IMR-90 (cell line): Measurements from ENCODE around the gene IFT74. TPM values are rescaled to one million over a fixed set of nuclear protein-coding genes. Genes with fewer than 3 reads are reported as not detected.

Experiments used
- ATAC-seq: fragments of 200-7000 bp; cut with Tn5 transposase; 2 replicates; pipeline ENCODE4 v1.9.1; 2020; ENCODE audit warnings: low read depth, mild to moderate bottlenecking, moderate library complexity
- BruUV-seq: library from RNA; stranded (reverse); fragments of 400-500 nt; replicated peaks from 2 replicates; lab custom pipeline; 2021; lab: Mats Ljungman, UMichigan
- CTCF ChIA-PET: fragments of 300-600 bp; formaldehyde crosslinking; extraction: SDS; loops from one replicate; lab custom pipeline; 2021; ENCODE audit warnings: antibody characterized with exemption; lab: Yijun Ruan, JAX
- POLR2A ChIA-PET: fragments of 300-600 bp; sonication (Branson Sonifier 250); formaldehyde crosslinking; loops from one replicate; lab custom pipeline; 2022; ENCODE audit warnings: antibody characterized with exemption; ENCODE audit not compliant: unreplicated experiment; lab: Charles Lee
- DNase-seq: peaks from one replicate; pipeline ENCODE4 v3.0.0; 2013
- H2AFZ ChIP-seq: replicated peaks from 2 replicates; pipeline ENCODE3; 2013; ENCODE audit warnings: low read length, mild to moderate bottlenecking; ENCODE audit not compliant: poor library complexity
- H2AK5ac ChIP-seq: 2 replicates; pipeline ENCODE4 v1.6.1; 2013; ENCODE audit warnings: low read depth, low read length, inconsistent platforms
- H2AK9ac ChIP-seq: replicated peaks from 2 replicates; pipeline ENCODE3; 2013; ENCODE audit warnings: mild to moderate bottlenecking, low read depth, low read length, moderate library complexity; ENCODE audit not compliant: poor library complexity
- H2BK120ac ChIP-seq: 2 replicates; pipeline ENCODE4 v1.6.1; 2013; ENCODE audit warnings: low read depth, low read length, inconsistent platforms
- H2BK15ac ChIP-seq: 3 replicates; pipeline ENCODE4 v1.6.1; 2013; ENCODE audit warnings: low read depth, low read length, inconsistent platforms
- H2BK20ac ChIP-seq: 2 replicates; pipeline ENCODE4 v1.6.1; 2013; ENCODE audit warnings: low read depth, mild to moderate bottlenecking, inconsistent platforms, low read length, moderate library complexity
- H2BK5ac ChIP-seq: 2 replicates; pipeline ENCODE4 v1.6.1; 2013; ENCODE audit warnings: mild to moderate bottlenecking, low read depth, low read length, inconsistent platforms; ENCODE audit not compliant: poor library complexity, severe bottlenecking
- H3K14ac ChIP-seq: replicated peaks from 2 replicates; pipeline ENCODE4 v1.6.1; 2013; ENCODE audit warnings: low read depth, low read length, inconsistent platforms
- H3K18ac ChIP-seq: 2 replicates; pipeline ENCODE4 v1.6.1; 2013; ENCODE audit warnings: low read depth, low read length, control low read depth
- H3K23ac ChIP-seq: 2 replicates; pipeline ENCODE4 v1.6.1; 2013; ENCODE audit warnings: low read depth, low read length, inconsistent platforms
- H3K27ac ChIP-seq: 2 replicates; pipeline ENCODE4 v1.5.1; 2013; ENCODE audit warnings: mild to moderate bottlenecking, control low read depth, low read length; ENCODE audit not compliant: insufficient read depth
- H3K27me3 ChIP-seq: 2 replicates; pipeline ENCODE4 v1.6.1; 2013; ENCODE audit warnings: low read length; ENCODE audit not compliant: control insufficient read depth, insufficient read depth
- H3K36me3 ChIP-seq: 2 replicates; pipeline ENCODE4 v1.6.1; 2013; ENCODE audit warnings: low read length, mixed read lengths; ENCODE audit not compliant: control insufficient read depth, insufficient read depth
- H3K4ac ChIP-seq: 2 replicates; pipeline ENCODE4 v1.6.1; 2013; ENCODE audit warnings: low read depth, low read length, inconsistent platforms
- H3K4me1 ChIP-seq: 2 replicates; pipeline ENCODE4 v1.6.1; 2013; ENCODE audit warnings: low read length, mixed read lengths; ENCODE audit not compliant: control insufficient read depth, insufficient read depth
- H3K4me2 ChIP-seq: 2 replicates; pipeline ENCODE4 v1.6.1; 2013; ENCODE audit warnings: low read depth, mild to moderate bottlenecking, control low read depth, low read length, moderate library complexity
- H3K4me3 ChIP-seq: 2 replicates; pipeline ENCODE4 v1.5.1; 2013; ENCODE audit warnings: low read depth, mild to moderate bottlenecking, control low read depth, low read length, moderate library complexity; ENCODE audit not compliant: insufficient read depth
- H3K56ac ChIP-seq: 2 replicates; pipeline ENCODE4 v1.6.1; 2013; ENCODE audit warnings: low read length, inconsistent platforms; ENCODE audit not compliant: insufficient read depth; ENCODE audit errors: extremely low read depth
- H3K79me1 ChIP-seq, 2 experiments: 2 replicates each; pipeline ENCODE4 v1.6.1; 2013; ENCODE audit warnings: low read length in 2 of 2, inconsistent platforms in 1 of 2, low read depth in 1 of 2
- H3K9ac ChIP-seq: 2 replicates; pipeline ENCODE4 v1.6.1; 2013; ENCODE audit warnings: low read depth, low read length, control low read depth
- H3K9me1 ChIP-seq: 2 replicates; pipeline ENCODE4 v1.6.1; 2013; ENCODE audit warnings: low read length, inconsistent platforms; ENCODE audit not compliant: insufficient read depth
- H3K9me3 ChIP-seq: 2 replicates; pipeline ENCODE4 v1.6.1; 2013; ENCODE audit warnings: low read length; ENCODE audit not compliant: control insufficient read depth, insufficient read depth
- H4K20me1 ChIP-seq: 2 replicates; pipeline ENCODE4 v1.6.1; 2013; ENCODE audit warnings: low read length, inconsistent platforms; ENCODE audit not compliant: insufficient read depth
- H4K5ac ChIP-seq: 2 replicates; pipeline ENCODE4 v1.6.1; 2013; ENCODE audit warnings: mild to moderate bottlenecking, low read depth, low read length, control low read depth
- H4K8ac ChIP-seq, 2 experiments: 2 replicates each; pipeline ENCODE4 v1.6.1; 2013; ENCODE audit warnings: low read depth in 2 of 2, low read length in 2 of 2, control low read depth in 1 of 2, inconsistent platforms in 1 of 2
- H4K91ac ChIP-seq: 2 replicates; pipeline ENCODE4 v1.6.1; 2013; ENCODE audit warnings: low read depth, low read length, inconsistent platforms; ENCODE audit not compliant: insufficient read depth
- CEBPB ChIP-seq: IDR thresholded peaks from 2 replicates; pipeline ENCODE4 v1.6.1; 2012; ENCODE audit warnings: low read depth, low read length, improper control_type of control experiment
- CTCF ChIP-seq: conservative IDR thresholded peaks from 2 replicates; pipeline ENCODE4 v1.5.1; 2012; ENCODE audit warnings: mild to moderate bottlenecking, low read depth, low read length, improper control_type of control experiment
- ELK1 ChIP-seq: fragments of 150-350 bp; IDR thresholded peaks from 2 replicates; pipeline ENCODE4 v1.6.1; 2016; ENCODE audit warnings: low read depth, mild to moderate bottlenecking, low read length, moderate library complexity, borderline replicate concordance
- MAFK ChIP-seq: IDR thresholded peaks from 2 replicates; pipeline ENCODE4 v1.6.1; 2012; ENCODE audit warnings: low read depth, low read length, improper control_type of control experiment
- POLR2A ChIP-seq: IDR thresholded peaks from 2 replicates; pipeline ENCODE4 v1.6.1; 2012; ENCODE audit warnings: mild to moderate bottlenecking, low read depth, low read length
- RAD21 ChIP-seq: IDR thresholded peaks from 2 replicates; pipeline ENCODE4 v1.6.1; 2012; ENCODE audit warnings: low read length, improper control_type of control experiment
- WGBS, 2 experiments: methylation state at CpG; one replicate each; pipeline versions ENCODE4 v1.1.5 to v1.1.7; 2013; ENCODE audit warnings: missing lambda C conversion rate in 2 of 2; ENCODE audit not compliant: insufficient read length in 1 of 2; ENCODE audit errors: extremely low coverage in 2 of 2; 5-methylcytosine and 5-hydroxymethylcytosine counted together
- dilution Hi-C: fragments of 300-500 bp; cut with HindIII; formaldehyde crosslinking; loops from one replicate; pipeline ENCODE4 v1.14.3; 2018; ENCODE audit warnings: low sequenced_read_pairs; ENCODE audit not compliant: unreplicated experiment
- in situ Hi-C: fragments of 300-500 bp; cut with MboI; formaldehyde crosslinking; loops from 3 replicates; pipeline ENCODE4 v1.14.3; 2019; ENCODE audit warnings: low sequenced_read_pairs, inconsistent platforms, mixed read lengths
- intact Hi-C: fragments of 100-400 bp; cut with micrococcal nuclease; formaldehyde crosslinking; loops from 2 replicates; pipeline ENCODE4 v1.10.0; 2022
- polyA plus RNA-seq, 3 experiments: library from polyadenylated mRNA; depleted of rRNA; stranded (reverse); fragments of >200 nt; gene quantifications; 2 replicates each; pipeline ENCODE4 v1.2.3, GENCODE V29; 2012; ENCODE audit warnings: low replicate concordance in 1 of 3
- total RNA-seq: library from RNA; depleted of rRNA; stranded (reverse); fragments of >200 nt; gene quantifications from 2 replicates; pipeline ENCODE4 v1.2.3, GENCODE V29; 2012

Gene IFT74
- total and polyA plus RNA-seq, 2 of the 4 experiments (the other 2 are of a cell fraction) = 4.6 to 12.2 TPM

GRCh38 chr9:26925609-26926008, 30.6 kb upstream of the IFT74 start:
- ChIA-PET POLR2A (no interaction called here), CTCF (no interaction called here)
- no peak overlapping the region for H2AK9ac ChIP-seq
- in situ Hi-C loops (no loop called here), intact Hi-C loops (no loop called here), dilution Hi-C loops (no loop called here)
- H3K27ac ChIP-seq = no peak overlapping the region
- no peak overlapping the region for H2AFZ ChIP-seq
- no peak overlapping the region for H3K56ac ChIP-seq
- H3K18ac ChIP-seq = no peak overlapping the region
- H3K4me3 ChIP-seq = no peak overlapping the region
- H3K4me1 ChIP-seq = peaks cover 1% of the 10 kb centered on the region; the same call in 1 of the 2 replicates
- no peak overlapping the region for H3K14ac ChIP-seq
- H3K9me1 ChIP-seq = no peaks in the 10 kb centered on the region
- H3K9me3 ChIP-seq = no peaks in the 10 kb centered on the region
- H4K8ac ChIP-seq = no peak overlapping the region
- H3K36me3 ChIP-seq = peaks cover 29% of the 10 kb centered on the region
- no peak overlapping the region for H3K9ac ChIP-seq
- no peaks in the 10 kb centered on the region for H4K20me1 ChIP-seq
- no peak overlapping the region for H3K23ac ChIP-seq
- peaks cover 19 to 20% of the 10 kb centered on the region in 2 experiments; a peak in 3 of 4 replicates for H3K79me1 ChIP-seq
- no peak overlapping the region for H3K4me2 ChIP-seq
- H2BK15ac ChIP-seq = no peak overlapping the region
- no CpG with 5 or more reads among the region's 4 CpGs for WGBS, 2 experiments
- BruUV-seq = no TSS peak
- no peak overlapping the region for H2AK5ac ChIP-seq
- no peak overlapping the region for H3K4ac ChIP-seq
- H2BK5ac ChIP-seq = no peak overlapping the region
- H2BK120ac ChIP-seq = no peak overlapping the region
- no peak overlapping the region for H4K91ac ChIP-seq
- no peak overlapping the region for H4K5ac ChIP-seq
- no peak for DNase-seq
- H3K27me3 ChIP-seq = no peaks in the 10 kb centered on the region
- TF ChIP-seq CEBPB = no peak
- no peak for TF ChIP-seq POLR2A
- no peak for TF ChIP-seq RAD21
- TF ChIP-seq MAFK = no peak
- no peak for TF ChIP-seq ELK1
- no peak for TF ChIP-seq CTCF
- ATAC-seq = no peak
- H2BK20ac ChIP-seq = no peak overlapping the region
